Measurements from ENCODE around the gene MPV17L2.
A peak's percentile ranks its signal among the peaks of the same experiment; 100 is the strongest.

Gene MPV17L2

GRCh38 chr19:18202778-18203407 lies 9.9 kb downstream of the MPV17L2 start:
- TF ChIP-seq ZNF565 (CRISPR knock-in tag; conservative IDR thresholded peaks at IDR 0.05; ENCODE audit: low read depth), result no peak
- no peak for TF ChIP-seq CREB5 (CRISPR knock-in tag; IDR thresholded peaks at IDR 0.05; ENCODE audit: low read depth)
- no peak for TF ChIP-seq ARNTL (CRISPR knock-in tag; IDR thresholded peaks at IDR 0.05; ENCODE audit: borderline replicate concordance, low read depth)
- no peak for TF ChIP-seq SNAI2 (CRISPR knock-in tag; IDR thresholded peaks at IDR 0.05)
- ATAC-seq, result peak; percentile 1; the same call in 1 of the 3 replicates

GRCh38 chr19:18203408-18203862 lies 10.4 kb downstream of the MPV17L2 start:
- TF ChIP-seq TSHZ2 (CRISPR knock-in tag; IDR thresholded peaks at IDR 0.05), result 0 out of 2 replicates have a peak, but pooled peaks have one; percentile 16
- no peak for TF ChIP-seq TCF4 (CRISPR knock-in tag; IDR thresholded peaks at IDR 0.05; ENCODE audit: borderline replicate concordance)
- ATAC-seq, result peak; percentile 12

- TF ChIP-seq ESRRG (CRISPR knock-in tag; IDR thresholded peaks at IDR 0.05), result no peak
- no peak for TF ChIP-seq ZNF565 (CRISPR knock-in tag; conservative IDR thresholded peaks at IDR 0.05; ENCODE audit: low read depth)
- TF ChIP-seq ZNF70 (CRISPR knock-in tag; IDR thresholded peaks at IDR 0.05), result no peak
- TF ChIP-seq BACH2 (CRISPR knock-in tag; IDR thresholded peaks at IDR 0.05; ENCODE audit: borderline replicate concordance), result no peak
- no peak for TF ChIP-seq TCF4 (CRISPR knock-in tag; IDR thresholded peaks at IDR 0.05; ENCODE audit: borderline replicate concordance)
- TF ChIP-seq ARNTL (CRISPR knock-in tag; IDR thresholded peaks at IDR 0.05; ENCODE audit: borderline replicate concordance, low read depth), result no peak
- no peak for TF ChIP-seq CSRNP3 (CRISPR knock-in tag; IDR thresholded peaks at IDR 0.05)
- TF ChIP-seq CREB5 (CRISPR knock-in tag; IDR thresholded peaks at IDR 0.05; ENCODE audit: low read depth), result no peak
- TF ChIP-seq ZC3H10 (CRISPR knock-in tag; IDR thresholded peaks at IDR 0.05), result no peak
- TF ChIP-seq ZFP30 (CRISPR knock-in tag; IDR thresholded peaks at IDR 0.05), result no peak
- TF ChIP-seq POU6F1 (CRISPR knock-in tag; IDR thresholded peaks at IDR 0.05; ENCODE audit: borderline replicate concordance, low read depth), result no peak
- no peak for TF ChIP-seq OSR1 (CRISPR knock-in tag; IDR thresholded peaks at IDR 0.05)
- no peak for TF ChIP-seq SNAI2 (CRISPR knock-in tag; IDR thresholded peaks at IDR 0.05)
- no peak for TF ChIP-seq TSHZ2 (CRISPR knock-in tag; IDR thresholded peaks at IDR 0.05)
- no peak for TF ChIP-seq RARB (CRISPR knock-in tag; IDR thresholded peaks at IDR 0.05)
- no peak for TF ChIP-seq PPARA (CRISPR knock-in tag; IDR thresholded peaks at IDR 0.05; ENCODE audit: borderline replicate concordance)
- peak; percentile 96 for ATAC-seq
Measured at GRCh38 chr19:18203863-18204393, 10.9 kb downstream of the MPV17L2 start, which contains the start of gene RAB3A. TSS of gene RAB3A (minus strand) at chr19:18204042. CDS start at chr19:18202740, 1,302 bp downstream.
